HG02588 (cell line): Measurements from ENCODE around the gene OSBPL6.
A peak's percentile ranks its signal among the peaks of the same experiment; 100 is the strongest.
"Not testable (repeated sequence)": the region's sequence is repeated elsewhere in the genome, so short reads cannot be mapped to it uniquely, and the experiment has no call there.

Experiments used
- ATAC-seq: cut with Tn5 transposase; IDR thresholded peaks from one replicate; pipeline ENCODE4 v1.9.1; 2021; ENCODE audit warnings: mild to moderate bottlenecking, moderate library complexity; ENCODE audit not compliant: unreplicated experiment

OSBPL6 gene

DNA sequence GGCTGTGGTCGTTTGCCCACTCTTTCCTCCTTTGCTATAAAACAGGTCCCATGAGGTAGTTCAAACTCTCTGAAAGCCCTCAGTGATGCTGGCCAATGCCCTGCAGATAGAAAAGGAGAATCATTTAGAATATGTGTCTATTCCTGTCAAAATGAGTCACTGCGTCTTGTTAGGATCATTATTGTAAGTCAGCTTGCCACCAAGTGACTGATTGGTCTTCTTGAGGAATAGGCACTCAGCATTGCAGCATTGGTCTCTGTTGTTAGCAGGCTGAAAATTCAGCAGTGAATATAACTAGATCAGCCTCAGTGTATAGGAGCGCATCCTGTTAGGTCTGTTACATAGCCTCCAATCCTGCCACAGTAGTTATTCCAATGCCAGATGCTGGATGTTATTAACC is 227.8 kb downstream of the OSBPL6 start:
- no peak for ATAC-seq

DNA sequence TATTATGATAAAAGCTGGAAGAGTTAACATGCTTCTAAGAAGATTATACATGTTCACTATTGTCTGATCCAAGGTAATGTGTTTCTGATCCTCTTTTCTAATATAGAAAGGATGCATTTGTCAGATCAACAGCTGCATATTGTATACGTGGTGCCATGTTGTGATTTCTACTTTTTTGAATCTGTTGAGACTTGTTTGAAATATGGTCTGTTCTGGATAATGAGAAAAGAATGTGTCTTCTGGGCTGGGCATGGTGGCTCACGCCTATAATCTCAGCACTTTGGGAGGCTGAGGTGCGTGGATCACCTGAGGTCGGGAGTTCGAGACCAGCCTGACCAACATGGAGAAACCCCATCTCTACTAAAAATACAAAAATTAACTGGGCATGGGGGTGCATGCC is 229.4 kb downstream of the OSBPL6 start:
- not testable (repeated sequence) for ATAC-seq

- ATAC-seq: no peak
These were observed 231.0 kb downstream of the OSBPL6 start for GRCh38 chr2:178425255-178425827.

DNA sequence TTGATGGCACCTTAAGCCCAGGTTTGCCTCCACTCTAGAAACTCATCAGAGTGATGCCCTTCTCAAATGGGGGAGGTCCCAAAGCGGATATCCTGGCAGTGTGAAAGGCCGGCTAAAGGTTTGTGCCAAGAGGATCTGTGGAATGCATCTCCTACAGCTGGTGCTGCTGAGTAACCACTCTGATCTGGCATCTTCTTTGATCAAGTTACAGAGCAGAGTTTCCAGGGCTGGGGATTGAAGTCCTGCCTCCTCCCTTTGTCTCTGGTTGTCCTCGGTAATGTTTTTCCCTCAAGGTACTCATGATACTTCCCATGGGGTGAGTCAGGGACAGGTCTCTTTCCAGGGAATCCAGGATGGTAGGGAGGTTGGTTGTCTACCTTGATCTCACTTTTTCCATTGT is 232.1 kb downstream of the OSBPL6 start:
- ATAC-seq: no peak

GRCh38 chr2:178427458-178427857 is 233.1 kb downstream of the OSBPL6 start:
- ATAC-seq: no peak

DNA sequence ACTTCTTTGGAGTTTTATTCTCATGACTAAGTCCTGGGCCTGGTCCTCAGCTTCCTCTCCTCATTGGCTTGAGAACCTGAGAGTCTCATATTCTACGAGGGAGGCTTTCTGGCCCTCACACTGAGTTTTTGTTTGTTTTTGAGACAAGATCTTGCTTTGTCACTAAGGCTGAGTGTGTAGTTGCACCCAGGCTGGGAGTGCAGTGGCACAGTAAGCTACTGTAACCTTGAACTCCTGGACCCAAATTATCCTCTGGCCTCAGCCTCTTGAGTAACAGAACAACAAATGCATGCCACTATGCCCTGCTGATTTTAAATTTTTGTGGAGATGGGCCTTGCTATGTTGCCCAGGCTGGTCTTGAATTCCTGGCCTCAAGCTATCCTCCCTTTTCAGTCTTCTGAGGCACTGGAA is 234.1 kb downstream of the OSBPL6 start:
- ATAC-seq: no peak

DNA sequence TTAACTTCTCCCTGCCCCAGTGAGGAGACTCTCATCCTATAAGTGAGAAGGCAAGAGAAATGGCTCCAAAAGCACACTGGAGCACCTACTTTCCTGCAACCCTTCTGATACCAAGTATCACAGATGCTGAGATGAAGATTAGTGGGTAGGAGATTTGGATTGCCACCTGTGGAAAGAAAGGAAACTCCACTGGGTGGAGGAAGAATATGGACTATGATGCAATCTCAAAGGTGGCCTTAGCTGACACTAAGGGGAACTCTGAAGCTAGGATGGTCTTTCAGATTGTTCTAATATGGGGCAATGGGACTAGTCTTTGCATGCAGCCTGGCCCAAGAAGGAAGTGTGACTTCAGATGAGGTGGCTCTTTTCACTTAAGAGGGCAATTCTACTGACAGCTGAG is 235.0 kb downstream of the OSBPL6 start:
- no peak for ATAC-seq

DNA sequence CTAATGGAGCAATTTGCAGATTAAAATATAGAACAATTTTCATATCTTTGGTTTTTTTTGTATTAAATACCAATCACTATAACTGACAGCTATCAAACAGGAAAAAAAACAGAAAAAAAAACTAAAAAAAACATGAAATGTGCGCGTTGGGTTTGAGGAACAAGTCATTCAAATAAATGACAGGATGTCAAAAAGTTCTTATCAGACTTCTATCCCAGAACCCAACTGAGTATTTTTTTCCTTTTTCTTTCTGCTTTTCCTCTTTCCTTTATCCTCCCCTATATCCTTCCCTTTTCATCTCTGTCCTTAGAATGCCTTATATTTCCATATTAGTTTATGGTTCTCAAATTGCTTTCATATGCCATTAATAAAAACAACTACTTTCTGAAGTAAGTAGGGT is 242.3 kb downstream of the OSBPL6 start:
- ATAC-seq: no peak

GRCh38 chr2:178441426-178441825 is 247.1 kb downstream of the OSBPL6 start:
- no peak for ATAC-seq

DNA sequence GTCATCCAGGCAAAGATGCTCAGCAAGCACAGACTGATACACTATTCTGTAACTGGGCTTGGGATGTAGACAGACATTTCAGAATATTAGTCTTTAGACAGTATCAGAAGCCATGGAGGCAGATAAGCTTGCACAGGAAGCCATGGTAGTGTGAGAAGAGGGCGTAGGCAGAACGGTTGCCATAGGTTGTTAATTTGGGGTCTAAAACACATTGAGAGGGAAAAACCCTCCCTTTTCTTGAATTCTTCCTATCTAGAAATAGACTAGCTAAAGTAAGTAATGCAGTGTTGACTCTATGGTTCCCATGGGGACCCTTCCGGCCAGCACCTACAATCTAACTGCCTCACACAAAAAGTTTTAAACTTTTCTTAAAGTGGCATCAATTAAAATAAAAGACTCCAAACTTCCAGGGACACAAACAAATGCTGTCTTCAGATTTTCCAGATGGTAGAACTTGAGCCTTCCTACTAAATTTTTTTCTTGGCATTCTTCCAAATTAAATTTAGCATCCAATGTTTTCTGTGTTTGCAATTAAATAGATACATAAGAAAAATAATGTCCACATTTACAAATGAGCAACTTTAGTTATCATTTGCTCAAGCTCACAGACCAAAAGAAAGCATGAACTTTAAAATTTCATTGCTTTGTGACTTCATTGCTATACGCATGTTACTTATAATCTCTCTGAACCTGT is 254.8 kb downstream of the OSBPL6 start:
- no peak for ATAC-seq

- ATAC-seq: peak; percentile 5
These were observed 255.6 kb downstream of the OSBPL6 start for GRCh38 chr2:178449700-178450523.

DNA sequence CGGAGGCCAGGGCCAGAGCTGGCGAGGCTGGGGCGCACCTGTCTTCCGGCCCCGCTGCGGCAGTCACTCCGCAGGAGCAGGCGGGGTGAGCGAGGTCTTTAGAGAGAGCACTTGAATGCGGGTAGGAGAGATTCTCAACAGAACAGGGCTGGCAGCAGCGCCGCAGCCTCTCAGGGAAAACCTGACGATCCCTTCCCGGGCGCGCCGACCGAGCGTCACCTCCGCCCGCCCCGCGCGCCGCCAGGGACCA is 256.1 kb downstream of the OSBPL6 start:
- peak; percentile 47 for ATAC-seq

DNA sequence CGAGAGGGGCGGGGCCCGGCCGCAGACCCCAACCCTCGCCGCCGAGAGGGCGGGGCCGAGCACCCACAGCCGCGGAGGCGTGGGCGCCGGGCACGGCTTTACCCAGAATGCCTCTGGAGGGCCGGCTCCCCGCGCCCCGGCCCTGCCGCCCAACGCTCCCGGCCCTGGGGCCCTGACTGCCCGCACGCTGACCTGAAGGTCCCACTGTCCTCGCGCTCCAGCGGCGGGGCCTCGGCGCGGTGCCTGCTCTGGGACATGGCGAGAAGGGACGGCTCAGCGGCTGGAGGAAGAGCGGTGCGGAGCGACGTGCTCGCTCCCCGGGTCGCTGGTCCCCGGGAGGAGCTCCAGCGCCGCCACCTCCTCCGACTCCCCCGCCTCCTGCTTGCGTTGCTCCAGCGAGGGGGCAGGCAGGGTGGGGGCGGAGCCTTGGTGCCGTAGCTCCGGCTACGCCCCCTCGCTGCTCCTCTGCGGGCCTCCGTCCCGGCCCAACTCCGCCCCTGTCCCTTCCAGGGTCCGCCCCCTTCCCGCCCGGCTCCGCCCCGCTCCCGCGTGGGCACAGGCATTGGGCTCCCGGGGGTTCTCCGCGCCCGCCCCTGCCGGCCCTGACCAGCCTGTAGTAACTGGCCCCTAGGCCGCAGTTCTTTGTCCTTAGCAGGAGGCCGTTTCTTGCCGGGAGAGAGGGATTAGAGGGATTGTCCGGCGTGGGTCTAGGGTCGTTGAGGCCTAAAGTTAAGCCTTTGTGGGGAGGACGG is 256.6 kb downstream of the OSBPL6 start, which contains the start of the genes PJVK and PRKRA:
Gene PJVK, plus strand, starts transcription at position 605 of the 752 bp plus-strand sequence. CDS start 2,032 bp downstream, outside the sequence.
Gene PRKRA, minus strand, starts transcription at position 402 of the 752 bp plus-strand sequence. Its CDS starts 145 bp downstream, at position 257.
- peak; percentile 85 for ATAC-seq

GRCh38 chr2:178452334-178452733 is 258.0 kb downstream of the OSBPL6 start:
- no peak for ATAC-seq
